Astrocyte of the hippocampus (primary cell): Measurements from ENCODE around the gene SLC12A7.
A peak's percentile ranks its signal among the peaks of the same experiment; 100 is the strongest.
"Not testable (repeated sequence)": the region's sequence is repeated elsewhere in the genome, so short reads cannot be mapped to it uniquely, and the experiment has no call there.

Experiments used
- DNase-seq: peaks from one replicate; pipeline ENCODE4 v3.0.0; 2011; ENCODE audit warnings: low read depth, low spot score

The SLC12A7 gene

GRCh38 chr5:1111727-1112289 lies at the start of gene SLC12A7:
SLC12A7 (minus strand) TSS chr5:1112063; CDS start chr5:1111991, 72 bp downstream.
- DNase-seq = peak; percentile 76

GRCh38 chr5:1161108-1161832 lies 49.4 kb upstream of the SLC12A7 start:
- peak; percentile 58 for DNase-seq

- no peak for DNase-seq
Observed at GRCh38 chr5:1159774-1160406, 48.0 kb upstream of the SLC12A7 start.

- DNase-seq = no peak
Observed at GRCh38 chr5:1159341-1159675, 47.4 kb upstream of the SLC12A7 start.

DNA sequence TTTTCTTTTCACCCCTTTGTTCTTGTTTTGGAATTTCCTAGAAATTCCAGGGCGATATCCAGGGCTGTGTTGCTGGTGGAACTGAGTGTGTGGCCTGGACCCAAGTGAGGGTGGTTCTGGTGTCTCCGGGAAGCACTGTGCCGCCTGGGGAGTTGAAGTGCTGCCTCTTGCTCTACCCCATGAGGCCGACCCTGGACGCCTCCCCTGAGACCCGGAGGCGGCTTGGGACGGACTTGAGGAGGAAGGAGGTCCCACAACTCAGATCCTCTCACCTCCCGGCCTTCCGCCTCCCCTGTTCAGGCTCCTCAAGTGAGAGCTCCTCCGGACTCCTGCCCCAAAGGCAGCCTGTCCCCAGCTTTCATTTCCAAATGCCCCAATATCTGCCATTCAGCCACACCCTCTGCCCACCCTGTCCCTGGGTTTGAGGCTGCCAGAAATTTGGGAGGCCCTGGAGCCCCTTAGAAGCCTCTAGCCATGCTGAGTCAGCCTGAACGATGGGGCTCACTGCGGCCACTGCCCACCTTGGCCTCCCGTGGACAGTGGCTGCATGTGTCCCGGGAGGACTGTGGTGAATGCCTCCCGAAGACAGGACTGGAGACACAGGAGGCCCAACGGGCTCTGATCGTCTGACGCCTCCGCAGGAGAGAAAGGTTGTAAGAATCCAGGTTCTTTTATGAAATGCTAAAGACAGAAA lies 46.9 kb upstream of the SLC12A7 start:
- DNase-seq = no peak

GRCh38 chr5:1157461-1157986 lies 45.7 kb upstream of the SLC12A7 start:
- not testable (repeated sequence) for DNase-seq

DNA sequence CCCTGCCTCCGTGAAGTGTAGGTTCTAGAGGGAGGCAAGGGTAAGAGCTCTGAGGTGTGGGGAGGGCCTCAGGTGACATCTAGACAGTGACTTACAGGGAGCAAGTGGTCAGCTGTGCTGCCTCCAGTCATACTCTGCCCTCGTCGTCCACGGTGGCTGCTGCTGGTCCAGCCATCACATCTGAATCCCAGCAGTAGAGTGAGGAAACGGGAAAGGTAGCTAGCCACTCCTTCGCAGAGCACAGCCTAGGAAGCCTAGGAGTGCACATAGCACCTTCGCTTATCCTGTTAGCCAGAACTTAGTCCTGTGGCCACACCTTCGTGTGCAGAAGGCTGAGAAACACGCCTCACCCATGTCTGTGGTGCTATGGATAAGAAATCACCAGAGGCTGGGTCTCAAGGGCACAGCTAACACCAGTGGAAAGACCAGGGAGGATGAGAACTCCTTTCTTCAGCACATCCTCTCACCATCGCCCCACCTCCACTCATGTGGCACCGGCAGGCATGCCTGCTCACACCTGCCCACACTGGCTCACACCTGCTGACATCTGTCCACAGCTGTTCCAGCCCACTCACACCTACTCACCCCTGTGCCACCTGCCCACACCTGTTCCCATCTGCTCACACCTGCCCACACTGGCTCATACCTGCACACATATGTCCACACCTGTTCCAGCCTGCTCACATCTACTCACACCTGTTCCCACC lies 45.0 kb upstream of the SLC12A7 start:
- DNase-seq = no peak

- no peak for DNase-seq
Observed at GRCh38 chr5:1156033-1156753, 44.3 kb upstream of the SLC12A7 start.

- DNase-seq = no peak
Observed at GRCh38 chr5:1155191-1156032, 43.5 kb upstream of the SLC12A7 start.

- DNase-seq = no peak
Observed at GRCh38 chr5:1153428-1153827, 41.6 kb upstream of the SLC12A7 start.

DNA sequence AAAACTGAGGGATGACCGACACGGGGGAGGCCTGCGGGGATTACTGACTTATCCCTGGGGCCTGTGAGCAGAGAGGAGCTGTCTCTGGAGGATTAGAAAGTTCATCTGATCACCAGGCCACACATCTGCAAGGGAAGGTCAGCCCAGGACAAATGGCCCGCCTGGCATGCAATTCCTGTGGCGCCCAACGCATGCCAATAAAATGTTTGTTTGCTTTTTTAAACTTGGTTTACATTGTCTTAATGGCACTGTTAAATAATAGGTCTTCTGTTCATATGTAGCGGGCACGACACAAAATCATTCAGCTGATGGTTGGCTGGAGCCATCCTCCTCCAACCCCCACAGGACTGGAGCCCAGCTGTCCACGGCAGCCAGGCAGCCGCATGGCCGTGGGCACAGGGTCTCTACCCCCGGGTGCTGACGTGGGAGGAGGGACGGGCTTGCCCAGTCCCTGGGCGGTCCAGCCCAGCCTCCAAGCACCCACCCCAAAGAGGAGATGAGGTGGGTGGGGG lies 41.0 kb upstream of the SLC12A7 start:
- no peak for DNase-seq

- no peak for DNase-seq
Observed at GRCh38 chr5:1152156-1152555, 40.3 kb upstream of the SLC12A7 start.

GRCh38 chr5:1151316-1151715 lies 39.5 kb upstream of the SLC12A7 start:
- no peak for DNase-seq

DNA sequence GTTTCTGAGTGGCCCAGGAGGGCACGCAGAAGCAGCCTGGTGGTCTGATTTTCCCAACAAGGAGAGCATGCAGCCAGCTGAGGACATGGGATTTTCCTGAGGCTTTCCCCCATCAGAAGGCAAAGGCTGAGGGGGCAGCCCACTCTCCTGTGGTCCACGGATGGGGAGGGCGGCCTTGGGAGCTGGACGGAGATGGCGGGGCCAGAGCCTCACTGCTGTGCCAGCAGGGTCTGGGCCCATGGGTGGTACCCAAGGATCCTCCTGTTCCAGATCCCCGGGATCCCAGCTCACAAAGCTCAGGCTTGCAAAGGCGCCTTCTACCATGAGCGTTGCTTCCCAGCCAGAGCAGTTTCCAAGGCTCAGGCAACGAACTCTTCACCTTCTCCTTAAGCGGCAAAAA lies 39.0 kb upstream of the SLC12A7 start:
- no peak for DNase-seq

DNA sequence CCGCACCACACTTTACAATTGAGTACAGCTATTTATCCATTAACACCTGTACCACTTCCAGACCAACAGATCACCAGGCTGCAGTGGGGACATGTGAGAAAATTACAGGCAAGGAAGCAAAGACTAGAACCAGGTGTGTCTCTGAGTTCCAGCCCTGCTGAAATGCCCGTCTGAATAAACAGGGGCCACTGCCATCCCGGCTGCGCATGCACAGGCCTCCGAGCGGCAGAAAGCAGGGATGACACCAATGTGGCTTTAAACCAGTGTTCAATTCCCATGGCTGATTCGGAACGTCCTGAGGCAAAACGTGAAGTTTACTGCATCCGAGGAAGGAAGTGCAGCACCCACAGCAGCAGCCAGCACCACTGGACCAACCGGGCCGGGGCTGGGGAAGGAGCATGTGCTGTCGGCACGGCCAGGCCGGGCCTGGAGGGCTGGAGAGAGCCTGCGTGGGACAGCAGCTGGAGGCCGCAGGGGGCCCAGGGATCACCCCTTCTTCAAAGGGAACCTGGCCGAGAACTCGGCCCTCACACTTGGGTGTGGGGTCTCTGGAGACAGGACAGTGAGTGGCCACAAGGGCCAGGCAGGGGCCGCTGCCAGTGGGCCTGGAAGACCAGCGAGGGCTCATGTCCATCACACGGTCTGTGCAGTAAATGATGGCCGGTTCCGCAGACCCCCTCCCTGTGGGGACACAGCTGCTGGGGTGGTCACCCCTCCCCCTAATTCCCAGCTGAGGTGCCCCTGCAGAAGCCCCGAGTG lies 33.0 kb upstream of the SLC12A7 start:
- no peak for DNase-seq

DNA sequence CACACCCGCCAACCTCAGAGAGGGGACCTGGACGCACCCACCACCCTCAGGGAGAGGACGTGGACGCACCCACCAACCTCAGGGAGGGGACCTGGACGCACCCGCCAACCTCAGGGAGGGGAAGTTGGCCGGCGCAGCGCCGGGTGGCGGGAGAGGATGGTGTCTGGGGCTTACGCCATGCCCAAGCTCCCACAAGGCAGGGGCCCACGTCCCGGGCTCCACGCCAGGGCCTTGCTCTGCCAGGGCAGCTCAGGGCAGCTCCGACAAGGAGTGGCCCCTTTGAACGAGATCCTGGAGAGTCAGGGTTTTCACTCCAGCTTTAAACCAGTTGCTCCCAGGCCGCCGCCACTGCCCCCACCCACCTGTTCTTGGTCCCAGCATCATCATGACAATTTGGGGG lies 32.2 kb upstream of the SLC12A7 start:
- DNase-seq = no peak

- DNase-seq = no peak
Observed at GRCh38 chr5:1143670-1143951, 31.7 kb upstream of the SLC12A7 start.

DNA sequence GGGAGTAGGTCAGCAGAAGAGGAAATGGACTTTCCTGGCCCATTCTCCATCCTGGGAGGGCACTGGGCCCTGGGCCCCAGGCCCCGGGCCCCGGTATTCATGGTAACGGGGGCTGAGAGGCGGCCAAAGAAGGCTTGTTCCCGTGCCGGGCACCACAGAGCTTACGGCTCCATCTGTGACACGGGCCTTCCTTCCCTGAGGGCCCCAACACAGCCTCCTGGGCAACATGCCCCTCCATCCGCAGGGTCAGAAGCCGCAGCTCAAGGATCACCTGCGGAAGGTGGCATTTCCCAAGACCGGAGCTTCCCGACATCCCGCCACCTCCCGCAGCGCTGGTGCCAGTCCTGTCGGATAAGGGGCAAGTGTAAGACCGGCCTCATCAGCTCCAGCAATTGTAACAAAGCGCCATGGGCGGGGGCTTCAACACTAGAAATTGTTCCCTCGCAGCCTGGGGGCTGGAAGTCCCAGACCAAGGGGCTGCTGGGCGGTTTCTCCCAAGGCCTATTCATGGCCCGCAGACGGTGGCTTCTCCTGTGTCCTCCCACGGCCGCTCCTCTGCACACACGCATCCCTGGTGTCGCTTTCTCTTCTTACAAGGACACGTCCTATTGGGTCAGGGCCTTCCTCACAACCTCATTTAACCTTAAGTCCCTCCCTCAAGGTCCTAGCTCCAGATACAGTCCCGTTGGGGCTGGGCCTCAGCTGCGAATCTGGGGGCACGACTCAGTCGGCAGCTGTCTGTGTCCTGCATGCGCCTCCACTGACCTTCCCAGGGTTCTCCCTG lies 31.2 kb upstream of the SLC12A7 start:
- no peak for DNase-seq

GRCh38 chr5:1141834-1142233 lies 30.0 kb upstream of the SLC12A7 start:
- no peak for DNase-seq
